H1 (cell line): ENCODE measurements around the gene MATN1.

Experiments used
- ATF3 ChIP-seq: IDR thresholded peaks from 2 replicates; pipeline ENCODE4 v1.6.1; 2011; ENCODE audit warnings: low read depth, mild to moderate bottlenecking, low read length; ENCODE audit not compliant: insufficient read depth
- CBX8 ChIP-seq: fragments of 300-800, 300-1000 bp; sonication (generic); IDR thresholded peaks from 2 replicates; pipeline ENCODE4 v1.7.1; 2016; ENCODE audit warnings: low read depth, low read length, borderline replicate concordance
- CREB1 ChIP-seq: IDR thresholded peaks from 2 replicates; pipeline ENCODE4 v1.6.1; 2012; ENCODE audit warnings: inconsistent platforms
- CTCF ChIP-seq, 3 experiments: IDR thresholded peaks; 1 replicate in 2 of 3; 2 replicates in 1 of 3; pipeline versions ENCODE4 v1.5.1 to v1.6.1; 2011; ENCODE audit warnings: low read length in 3 of 3, mild to moderate bottlenecking in 3 of 3, inconsistent platforms in 2 of 3, low read depth in 1 of 3, moderate library complexity in 1 of 3; ENCODE audit not compliant: insufficient read depth in 1 of 3; ENCODE audit errors: control extremely low read depth in 1 of 3
- GABPA ChIP-seq: IDR thresholded peaks from 2 replicates; pipeline ENCODE4 v1.6.1; 2011; ENCODE audit warnings: mild to moderate bottlenecking, low read length, moderate library complexity, borderline replicate concordance; ENCODE audit not compliant: insufficient read depth
- KDM5A ChIP-seq: fragments of 200-600 bp; IDR thresholded peaks from 2 replicates; pipeline ENCODE4 v1.7.1; 2012; ENCODE audit warnings: mild to moderate bottlenecking, low read length, inconsistent platforms, mixed read lengths
- MAX ChIP-seq: IDR thresholded peaks from 2 replicates; pipeline ENCODE4 v1.6.1; 2012; ENCODE audit warnings: inconsistent platforms
- POLR2A ChIP-seq, 2 experiments: IDR thresholded peaks; 1 replicate in 1 of 2; 2 replicates in 1 of 2; pipeline ENCODE4 v1.6.1; 2011; ENCODE audit warnings: low read depth in 2 of 2, low read length in 2 of 2, mild to moderate bottlenecking in 2 of 2; ENCODE audit errors: control extremely low read depth in 1 of 2
- POLR2AphosphoS5 ChIP-seq: IDR thresholded peaks from 2 replicates; pipeline ENCODE4 v1.6.1; 2011; ENCODE audit warnings: low read depth, low read length
- RAD21 ChIP-seq, 2 experiments: IDR thresholded peaks in 1 of 2; conservative IDR thresholded peaks in 1 of 2; 2 replicates each; pipeline ENCODE4 v1.6.1; 2011; ENCODE audit warnings: low read depth in 2 of 2, low read length in 2 of 2, improper control_type of control experiment in 1 of 2, inconsistent platforms in 1 of 2, mild to moderate bottlenecking in 1 of 2, moderate library complexity in 1 of 2
- RFX5 ChIP-seq: IDR thresholded peaks from 2 replicates; pipeline ENCODE4 v1.6.1; 2011; ENCODE audit warnings: low read depth, low read length, improper control_type of control experiment, borderline replicate concordance
- USF2 ChIP-seq: IDR thresholded peaks from 2 replicates; pipeline ENCODE4 v1.6.1; 2011; ENCODE audit warnings: low read length, improper control_type of control experiment
- YY1 ChIP-seq: IDR thresholded peaks from 2 replicates; pipeline ENCODE4 v1.6.1; 2011; ENCODE audit warnings: low read depth, mild to moderate bottlenecking, low read length

- no peak for TF ChIP-seq MAX
- no peak for TF ChIP-seq POLR2A (IDR thresholded peaks at IDR 0.05; ENCODE audit: control extremely low read depth in 1 of 2, low read depth in 2 of 2, low read length in 2 of 2)
- TF ChIP-seq POLR2AphosphoS5: no peak
- no peak for TF ChIP-seq ATF3
- no peak for TF ChIP-seq RFX5
- no peak for TF ChIP-seq CBX8
- no peak for TF ChIP-seq USF2
- no peak for TF ChIP-seq CTCF (IDR thresholded peaks at IDR 0.05; ENCODE audit: control extremely low read depth in 1 of 3, insufficient read depth in 1 of 3, low read depth in 1 of 3, low read length in 3 of 3)
- no peak for TF ChIP-seq GABPA
- TF ChIP-seq YY1: no peak
- TF ChIP-seq KDM5A: no peak
- no peak for TF ChIP-seq RAD21 (IDR thresholded peaks at IDR 0.05 in 1 of 2, conservative IDR thresholded peaks at IDR 0.05 in 1 of 2; ENCODE audit: low read depth in 2 of 2, low read length in 2 of 2)
- no peak for TF ChIP-seq CREB1
Measured at GRCh38 chr1:30731109-30731805, 7.9 kb upstream of the MATN1 start.
